G401 (cell line): ENCODE measurements around the gene ELP4. TPM values are rescaled to one million over a fixed set of nuclear protein-coding genes. Genes with fewer than 3 reads are reported as not detected.

ENCODE experiments used
- DNase-seq: peaks from one replicate; pipeline ENCODE4 v3.0.0-alpha.2; 2015; ENCODE audit warnings: low spot score
- in situ Hi-C: cut with HindIII; loops from 2 replicates; pipeline ENCODE4 v1.10.0; 2016; ENCODE audit warnings: low sequenced_read_pairs, mixed read lengths
- total RNA-seq: library from RNA; depleted of rRNA; stranded (reverse); fragments of >200 nt; shearing (Covaris generic); gene quantifications from 2 replicates; pipeline ENCODE4 v1.2.3, GENCODE V29; 2014

ELP4 gene
- total RNA-seq, 1 experiment from 2014 or later = 48.8 TPM

GRCh38 chr11:31792456-31792855, 282.9 kb downstream of the ELP4 start:
- in situ Hi-C loops = no loop called here
- DNase-seq = peak; percentile 43

GRCh38 chr11:31793264-31793663, 283.7 kb downstream of the ELP4 start:
- in situ Hi-C loops = no loop called here
- DNase-seq = peak; percentile 27

GRCh38 chr11:31794548-31794947, 285.0 kb downstream of the ELP4 start:
- peak; percentile 57 for DNase-seq
- in situ Hi-C loops = no loop called here

- peak; percentile 45 for DNase-seq
- in situ Hi-C loops = no loop called here
Observed at GRCh38 chr11:31795706-31796498, 286.3 kb downstream of the ELP4 start.

GRCh38 chr11:31796499-31797189, 287.1 kb downstream of the ELP4 start:
- peak; percentile 33 for DNase-seq
- in situ Hi-C loops = no loop called here

- in situ Hi-C loops = no loop called here
- DNase-seq = peak; percentile 59
Observed at GRCh38 chr11:31797190-31798056, 287.9 kb downstream of the ELP4 start.

- peak; percentile 40 for DNase-seq
Observed at GRCh38 chr11:31798057-31798553, 288.5 kb downstream of the ELP4 start.

GRCh38 chr11:31798554-31799434, 289.2 kb downstream of the ELP4 start:
- in situ Hi-C loops = no loop called here
- peak; percentile 71 for DNase-seq

More at GRCh38 chr11:31798057-31798553, 288.5 kb downstream of the ELP4 start:
- in situ Hi-C loops = no loop called here

- in situ Hi-C loops = no loop called here
- peak; percentile 40 for DNase-seq
Observed at GRCh38 chr11:31799435-31800397, 290.1 kb downstream of the ELP4 start.

GRCh38 chr11:31800398-31801265, 291.1 kb downstream of the ELP4 start:
- in situ Hi-C loops = no loop called here
- DNase-seq = peak; percentile 87

GRCh38 chr11:31801298-31801702, 291.7 kb downstream of the ELP4 start:
- in situ Hi-C loops = no loop called here
- peak; percentile 46 for DNase-seq

GRCh38 chr11:31802000-31802551, 292.5 kb downstream of the ELP4 start:
- in situ Hi-C loops = no loop called here
- no peak for DNase-seq

- in situ Hi-C loops = no loop called here
- DNase-seq = peak; percentile 74
Observed at GRCh38 chr11:31802609-31802989, 293.0 kb downstream of the ELP4 start.

- peak; percentile 68 for DNase-seq
Observed at GRCh38 chr11:31802990-31803812, 293.6 kb downstream of the ELP4 start.

GRCh38 chr11:31803813-31804311, 294.3 kb downstream of the ELP4 start:
- DNase-seq = peak; percentile 65
- in situ Hi-C loops = no loop called here

More at GRCh38 chr11:31802990-31803812, 293.6 kb downstream of the ELP4 start:
- in situ Hi-C loops = no loop called here
